ENCODE measurements around the gene ZNF451. TPM values are rescaled to one million over a fixed set of nuclear protein-coding genes. Genes with fewer than 3 reads are reported as not detected.

Gene ZNF451
- total and polyA plus RNA-seq, 2 donors (not counting 3 experiments of a cell fraction or from before 2014, with no cell fraction given) = 9.9 to 64.4 TPM

GRCh38 chr6:57117796-57118195, 27.8 kb downstream of the ZNF451 start:
- peaks cover 3% of the 10 kb centered on the region for H3K9me1 ChIP-seq (replicated peaks; ENCODE audit: control insufficient read depth, extremely low read depth, insufficient read depth, low read length)
- no peaks in the 10 kb centered on the region for H3K36me3 ChIP-seq (ENCODE audit: control insufficient read depth in 2 of 2, extremely low read depth in 1 of 2, insufficient read depth in 2 of 2, low read length in 2 of 2)
- POLR2A ChIA-PET = no interaction called here
- no TSS peak for BruUV-seq (replicated peaks)
- DNase-seq (ENCODE audit: low read depth, low spot score) = no peak
- FAIRE-seq = no peak
- H4K20me1 ChIP-seq (replicated peaks; ENCODE audit: control insufficient read depth, extremely low read depth, insufficient read depth, low read length) = no peaks in the 10 kb centered on the region
- no peaks in the 10 kb centered on the region for H3K27me3 ChIP-seq (ENCODE audit: control insufficient read depth in 2 of 2, insufficient read depth in 2 of 2, low read length in 2 of 2)
- no peak overlapping the region for H3K4me2 ChIP-seq (ENCODE audit: insufficient read depth, low read length)
- TF ChIP-seq FOS (IDR thresholded peaks at IDR 0.05; ENCODE audit: borderline replicate concordance, insufficient read depth, low read length) (no peak), GATA2 (IDR thresholded peaks at IDR 0.05; ENCODE audit: insufficient read depth, insufficient read length, low read depth, low read length) (no peak), MAX (IDR thresholded peaks at IDR 0.05; ENCODE audit: insufficient read depth, insufficient read length) (no peak), POLR2AphosphoS5 (IDR thresholded peaks at IDR 0.05; ENCODE audit: insufficient read depth, low read depth, low read length) (no peak), MYC (IDR thresholded peaks at IDR 0.05; ENCODE audit: low read depth, low read length) (no peak), POLR2A (IDR thresholded peaks at IDR 0.05; ENCODE audit: low read depth, low read length) (no peak), JUN (IDR thresholded peaks at IDR 0.05; ENCODE audit: borderline replicate concordance, insufficient read depth, insufficient read length, low read depth) (no peak), EZH2 (IDR thresholded peaks at IDR 0.05; ENCODE audit: borderline replicate concordance, low read depth, low read length, severe bottlenecking) (no peak)
- TF ChIP-seq, protein P1, sequence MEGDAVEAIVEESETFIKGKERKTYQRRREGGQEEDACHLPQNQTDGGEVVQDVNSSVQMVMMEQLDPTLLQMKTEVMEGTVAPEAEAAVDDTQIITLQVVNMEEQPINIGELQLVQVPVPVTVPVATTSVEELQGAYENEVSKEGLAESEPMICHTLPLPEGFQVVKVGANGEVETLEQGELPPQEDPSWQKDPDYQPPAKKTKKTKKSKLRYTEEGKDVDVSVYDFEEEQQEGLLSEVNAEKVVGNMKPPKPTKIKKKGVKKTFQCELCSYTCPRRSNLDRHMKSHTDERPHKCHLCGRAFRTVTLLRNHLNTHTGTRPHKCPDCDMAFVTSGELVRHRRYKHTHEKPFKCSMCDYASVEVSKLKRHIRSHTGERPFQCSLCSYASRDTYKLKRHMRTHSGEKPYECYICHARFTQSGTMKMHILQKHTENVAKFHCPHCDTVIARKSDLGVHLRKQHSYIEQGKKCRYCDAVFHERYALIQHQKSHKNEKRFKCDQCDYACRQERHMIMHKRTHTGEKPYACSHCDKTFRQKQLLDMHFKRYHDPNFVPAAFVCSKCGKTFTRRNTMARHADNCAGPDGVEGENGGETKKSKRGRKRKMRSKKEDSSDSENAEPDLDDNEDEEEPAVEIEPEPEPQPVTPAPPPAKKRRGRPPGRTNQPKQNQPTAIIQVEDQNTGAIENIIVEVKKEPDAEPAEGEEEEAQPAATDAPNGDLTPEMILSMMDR (IDR thresholded peaks at IDR 0.05; ENCODE audit: extremely low read depth in 1 of 2, insufficient read depth in 1 of 2, low read depth in 1 of 2, low read length in 2 of 2) = no peak
- CTCF ChIA-PET = interaction anchor here (0.6 to 1.2 kb wide), 2 partner anchors 11 to 56 kb away, joined by 3 read pairs; no protein-coding TSS in a partner anchor
- H2AFZ ChIP-seq (ENCODE audit: low read depth, low read length) = no peak overlapping the region
- peaks cover 10% of the 10 kb centered on the region for H3K79me2 ChIP-seq (ENCODE audit: control insufficient read depth, insufficient read depth, low read length)
- dilution Hi-C loops (cut with MboI; ENCODE audit: extremely low pct_ligation_motif_present, low sequenced_read_pairs) = no loop called here
- H3K9me3 ChIP-seq (replicated peaks; ENCODE audit: control insufficient read depth, insufficient read depth, low read length) = no peaks in the 10 kb centered on the region
- H3K27ac ChIP-seq (ENCODE audit: insufficient read depth, low read depth, low read length) = no peak overlapping the region
- no peak overlapping the region for H3K9ac ChIP-seq (replicated peaks; ENCODE audit: extremely low read depth, insufficient read depth, low read length)
- intact Hi-C loops (cut with micrococcal nuclease) = no loop called here
- no peak overlapping the region for H3K4me3 ChIP-seq (replicated peaks in 1 of 3; ENCODE audit: insufficient read depth in 1 of 3, low read depth in 1 of 3, low read length in 3 of 3)
- no peaks in the 10 kb centered on the region for H3K4me1 ChIP-seq (ENCODE audit: control insufficient read depth, extremely low read depth, insufficient read depth, low read length)
